MCF 10A (cell line): ENCODE results near the gene MORN5. TPM values are rescaled to one million over a fixed set of nuclear protein-coding genes. Genes with fewer than 3 reads are reported as not detected.

ENCODE experiments used
- BruUV-seq: library from RNA; stranded (reverse); fragments of 400-500 nt; replicated peaks from 2 replicates; lab custom pipeline; 2021; lab: Mats Ljungman, UMichigan
- CTCF ChIA-PET: fragments of 300-600 bp; sonication (Branson Sonifier 250); formaldehyde crosslinking; extraction: SDS; loops from one replicate; lab custom pipeline; 2021; ENCODE audit warnings: antibody characterized with exemption, inconsistent platforms; lab: Yijun Ruan, JAX
- POLR2A ChIA-PET: fragments of 300-600, 350-650 bp; sonication (Branson Sonifier 250); formaldehyde crosslinking; extraction: SDS; loops from one replicate; lab custom pipeline; 2020; ENCODE audit warnings: antibody characterized with exemption, inconsistent platforms; lab: Yijun Ruan, JAX
- DNase-seq: peaks from one replicate; pipeline ENCODE4 v3.0.0-alpha.2; 2018; ENCODE audit not compliant: unreplicated experiment
- H3K27ac Mint-ChIP-seq: one replicate; pipeline ENCODE4 v1.8.0; 2022; ENCODE audit warnings: mild to moderate bottlenecking, low read depth, mixed read lengths; ENCODE audit not compliant: unreplicated experiment
- H3K27me3 Mint-ChIP-seq: one replicate; pipeline ENCODE4 v1.8.0; 2022; ENCODE audit warnings: mixed read lengths; ENCODE audit not compliant: insufficient read depth, unreplicated experiment
- H3K36me3 Mint-ChIP-seq: one replicate; pipeline ENCODE4 v1.8.0; 2022; ENCODE audit warnings: mild to moderate bottlenecking, moderate library complexity, mixed read lengths; ENCODE audit not compliant: insufficient read depth, unreplicated experiment
- H3K4me1 Mint-ChIP-seq: one replicate; pipeline ENCODE4 v1.8.0; 2022; ENCODE audit warnings: mixed read lengths; ENCODE audit not compliant: insufficient read depth, unreplicated experiment
- H3K4me3 Mint-ChIP-seq: one replicate; pipeline ENCODE4 v1.8.0; 2022; ENCODE audit warnings: mild to moderate bottlenecking, moderate library complexity, mixed read lengths; ENCODE audit not compliant: unreplicated experiment
- H3K9me3 Mint-ChIP-seq: one replicate; pipeline ENCODE4 v1.8.0; 2022; ENCODE audit warnings: mixed read lengths; ENCODE audit not compliant: unreplicated experiment
- CTCF ChIP-seq: fragments of 200-600 bp; IDR thresholded peaks from one replicate; pipeline ENCODE4 v1.8.0; 2022; ENCODE audit warnings: antibody characterized with exemption, mild to moderate bottlenecking; ENCODE audit not compliant: unreplicated experiment
- intact Hi-C: fragments of 100-400 bp; cut with micrococcal nuclease; formaldehyde crosslinking; loops from 2 replicates; pipeline ENCODE4 v1.14.1; 2022
- total RNA-seq: library from RNA; stranded (reverse); gene quantifications from 2 replicates; pipeline ENCODE4 v1.2.3, GENCODE V29; 2022

Gene MORN5
- total RNA-seq, 1 experiment from 2014 or later, result not detected

- no peak for DNase-seq
- Mint-ChIP-seq H3K27ac (no peak overlapping the region), H3K27me3 (peaks cover 11% of the 10 kb centered on the region), H3K4me1 (peaks cover 18% of the 10 kb centered on the region), H3K9me3 (no peaks in the 10 kb centered on the region), H3K36me3 (peaks cover 6% of the 10 kb centered on the region), H3K4me3 (no peak overlapping the region)
- BruUV-seq, result no TSS peak
- intact Hi-C loops, result loop anchor here (10.0 kb wide), 1 partner anchor 440 kb away; no protein-coding TSS in a partner anchor
- POLR2A ChIA-PET, result interaction anchor here (0.6 to 1.3 kb wide), 4 partner anchors 222 to 579 kb away, joined by 3 read pairs; no protein-coding TSS in a partner anchor
- TF ChIP-seq CTCF, result no peak
- CTCF ChIA-PET, result interaction anchor here (0.5 to 12.2 kb wide), 61 partner anchors 8 to 720 kb away, joined by 3 to 473 read pairs (median 5); partner anchors contain the start of genes MORN5, MRRF, NDUFA8 and RBM18
Observed at GRCh38 chr9:122124528-122124927, 35.2 kb upstream of the MORN5 start.

GRCh38 chr9:122125158-122125508 lies 34.6 kb upstream of the MORN5 start:
- no peak overlapping the region for H3K4me3 Mint-ChIP-seq
- peaks cover 11% of the 10 kb centered on the region for H3K27me3 Mint-ChIP-seq

GRCh38 chr9:122125509-122126330 lies 34.0 kb upstream of the MORN5 start:
- intact Hi-C loops, result loop anchor here (1.0 to 10.0 kb wide), 4 partner anchors 225 to 685 kb away; no protein-coding TSS in a partner anchor
- no TSS peak for BruUV-seq
- peak overlapping the region; percentile 14 for H3K27ac Mint-ChIP-seq
- TF ChIP-seq CTCF, result no peak
- peak; percentile 40 for DNase-seq
- no peak overlapping the region for H3K4me3 Mint-ChIP-seq
- H3K36me3 Mint-ChIP-seq, result peaks cover 6% of the 10 kb centered on the region
- peaks cover 18% of the 10 kb centered on the region for H3K4me1 Mint-ChIP-seq
- ChIA-PET POLR2A (interaction anchor here (0.7 to 1.3 kb wide), 5 partner anchors 30 to 580 kb away, joined by 3 read pairs; partner anchors contain the start of genes MRRF and RBM18), CTCF (interaction anchor here (0.7 to 12.2 kb wide), 55 partner anchors 9 to 686 kb away, joined by 3 to 473 read pairs (median 4); partner anchors contain the start of genes MORN5, MRRF, NDUFA8 and RBM18)
- peaks cover 11% of the 10 kb centered on the region for H3K27me3 Mint-ChIP-seq
- no peaks in the 10 kb centered on the region for H3K9me3 Mint-ChIP-seq

More at GRCh38 chr9:122125158-122125508, 34.6 kb upstream of the MORN5 start:
- no TSS peak for BruUV-seq
- H3K36me3 Mint-ChIP-seq, result peaks cover 6% of the 10 kb centered on the region
- CTCF ChIA-PET, result interaction anchor here (0.7 to 12.2 kb wide), 59 partner anchors 9 to 698 kb away, joined by 3 to 473 read pairs (median 5); partner anchors contain the start of genes MORN5, MRRF, NDUFA8 and RBM18
- POLR2A ChIA-PET, result interaction anchor here (0.6 to 1.3 kb wide), 4 partner anchors 140 to 579 kb away, joined by 3 read pairs; partner anchors contain the start of genes MRRF and RBM18
- H3K9me3 Mint-ChIP-seq, result no peaks in the 10 kb centered on the region
- intact Hi-C loops, result loop anchor here (1.0 to 10.0 kb wide), 4 partner anchors 225 to 685 kb away; no protein-coding TSS in a partner anchor
- H3K27ac Mint-ChIP-seq, result no peak overlapping the region
- peaks cover 18% of the 10 kb centered on the region for H3K4me1 Mint-ChIP-seq
- TF ChIP-seq CTCF, result peak; percentile 98
- peak; percentile 79 for DNase-seq
